ENCODE measurements around the gene PCBP3.
A peak's percentile ranks its signal among the peaks of the same experiment; 100 is the strongest.

Gene PCBP3

DNA sequence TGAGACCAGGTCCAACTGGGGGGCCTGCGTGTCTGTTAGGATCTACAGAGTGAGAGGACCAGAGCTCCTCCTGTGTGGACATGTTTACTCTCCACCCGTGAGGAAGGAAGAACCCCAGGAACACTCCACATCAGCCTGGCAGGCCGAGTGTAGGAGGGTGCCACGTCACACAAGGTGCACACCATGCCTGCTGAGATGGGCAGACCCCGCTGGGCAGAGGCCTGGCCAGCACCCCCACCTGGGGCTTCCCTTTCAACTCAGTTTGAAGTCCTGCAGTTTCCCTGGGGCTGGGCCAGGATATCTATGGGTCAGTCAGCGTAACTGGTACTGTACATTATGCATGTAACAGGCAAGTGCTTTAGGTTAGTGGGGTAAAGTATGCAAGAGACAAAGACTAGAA, 30.1 kb upstream of the PCBP3 start:
- no peak for ATAC-seq (ENCODE audit: insufficient read depth, low read depth)
- H3K9me3 ChIP-seq (ENCODE audit: insufficient read depth, low read length, severe bottlenecking) = no peaks in the 10 kb centered on the region
- no peak overlapping the region for H3K4me2 ChIP-seq (ENCODE audit: insufficient read depth, low read length)
- DNase-seq = no peak
- H3K36me3 ChIP-seq (ENCODE audit: insufficient read depth, low read length) = no peaks in the 10 kb centered on the region
- H3K4me1 ChIP-seq (ENCODE audit: insufficient read depth, low read length) = peaks cover 40% of the 10 kb centered on the region
- no peaks in the 10 kb centered on the region for H3K27me3 ChIP-seq (ENCODE audit: insufficient read depth, low read length, poor library complexity)
- peak overlapping the region; percentile 42; the same call in 1 of the 2 replicates for H3K27ac ChIP-seq (ENCODE audit: low read length)
- H4K20me1 ChIP-seq (ENCODE audit: insufficient read depth, low read length) = no peaks in the 10 kb centered on the region
- H3K79me2 ChIP-seq (ENCODE audit: insufficient read depth, low read length) = no peaks in the 10 kb centered on the region
- no peak overlapping the region for H3K4me3 ChIP-seq (ENCODE audit: low read depth in 1 of 2, low read length in 2 of 2)
- TF ChIP-seq EZH2 (IDR thresholded peaks at IDR 0.05; ENCODE audit: borderline replicate concordance, low read depth, low read length, severe bottlenecking) = no peak
- TF ChIP-seq, protein P1, sequence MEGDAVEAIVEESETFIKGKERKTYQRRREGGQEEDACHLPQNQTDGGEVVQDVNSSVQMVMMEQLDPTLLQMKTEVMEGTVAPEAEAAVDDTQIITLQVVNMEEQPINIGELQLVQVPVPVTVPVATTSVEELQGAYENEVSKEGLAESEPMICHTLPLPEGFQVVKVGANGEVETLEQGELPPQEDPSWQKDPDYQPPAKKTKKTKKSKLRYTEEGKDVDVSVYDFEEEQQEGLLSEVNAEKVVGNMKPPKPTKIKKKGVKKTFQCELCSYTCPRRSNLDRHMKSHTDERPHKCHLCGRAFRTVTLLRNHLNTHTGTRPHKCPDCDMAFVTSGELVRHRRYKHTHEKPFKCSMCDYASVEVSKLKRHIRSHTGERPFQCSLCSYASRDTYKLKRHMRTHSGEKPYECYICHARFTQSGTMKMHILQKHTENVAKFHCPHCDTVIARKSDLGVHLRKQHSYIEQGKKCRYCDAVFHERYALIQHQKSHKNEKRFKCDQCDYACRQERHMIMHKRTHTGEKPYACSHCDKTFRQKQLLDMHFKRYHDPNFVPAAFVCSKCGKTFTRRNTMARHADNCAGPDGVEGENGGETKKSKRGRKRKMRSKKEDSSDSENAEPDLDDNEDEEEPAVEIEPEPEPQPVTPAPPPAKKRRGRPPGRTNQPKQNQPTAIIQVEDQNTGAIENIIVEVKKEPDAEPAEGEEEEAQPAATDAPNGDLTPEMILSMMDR (IDR thresholded peaks at IDR 0.05; ENCODE audit: borderline replicate concordance, extremely low read depth, low read length, poor library complexity, severe bottlenecking) = no peak
- H2AFZ ChIP-seq (ENCODE audit: low read depth, low read length) = no peak overlapping the region
- H3K9ac ChIP-seq (ENCODE audit: low read depth, low read length) = no peak overlapping the region

DNA sequence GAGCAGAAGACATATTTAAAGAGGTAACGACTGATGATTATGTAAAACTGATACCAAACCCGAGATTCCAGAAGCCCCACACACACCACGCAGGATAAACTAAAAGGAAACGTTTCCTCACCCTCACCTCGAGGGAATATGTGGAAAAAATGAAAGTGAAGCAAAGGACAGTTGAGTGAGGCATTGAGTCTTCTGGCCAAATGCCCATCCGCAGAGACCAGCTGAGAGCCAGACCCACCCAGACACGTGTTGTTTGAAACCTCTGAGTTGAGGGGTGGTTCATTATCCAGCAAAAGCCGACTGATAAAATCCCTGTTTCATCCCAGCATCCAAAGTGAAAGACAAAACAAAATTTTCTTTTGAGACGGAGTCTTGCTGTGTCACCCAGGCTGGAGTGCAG, 29.6 kb upstream of the PCBP3 start:
- DNase-seq (no peak), ATAC-seq (ENCODE audit: insufficient read depth, low read depth) (no peak)
- no peak overlapping the region for H3K4me3 ChIP-seq (ENCODE audit: low read depth in 1 of 2, low read length in 2 of 2)
- H3K27ac ChIP-seq (ENCODE audit: low read length) = peak overlapping the region; percentile 42
- no peak overlapping the region for H3K4me2 ChIP-seq (ENCODE audit: insufficient read depth, low read length)
- H3K9ac ChIP-seq (ENCODE audit: low read depth, low read length) = no peak overlapping the region
- H4K20me1 ChIP-seq (ENCODE audit: insufficient read depth, low read length) = no peaks in the 10 kb centered on the region
- H3K9me3 ChIP-seq (ENCODE audit: insufficient read depth, low read length, severe bottlenecking) = no peaks in the 10 kb centered on the region
- no peaks in the 10 kb centered on the region for H3K36me3 ChIP-seq (ENCODE audit: insufficient read depth, low read length)
- H2AFZ ChIP-seq (ENCODE audit: low read depth, low read length) = no peak overlapping the region
- no peaks in the 10 kb centered on the region for H3K79me2 ChIP-seq (ENCODE audit: insufficient read depth, low read length)
- TF ChIP-seq, protein P1 (IDR thresholded peaks at IDR 0.05; ENCODE audit: borderline replicate concordance, extremely low read depth, low read length, poor library complexity, severe bottlenecking) = no peak
- TF ChIP-seq EZH2 (IDR thresholded peaks at IDR 0.05; ENCODE audit: borderline replicate concordance, low read depth, low read length, severe bottlenecking) = no peak
- peaks cover 40% of the 10 kb centered on the region for H3K4me1 ChIP-seq (ENCODE audit: insufficient read depth, low read length)
- H3K27me3 ChIP-seq (ENCODE audit: insufficient read depth, low read length, poor library complexity) = no peaks in the 10 kb centered on the region

GRCh38 chr21:45615145-45615711, 28.3 kb upstream of the PCBP3 start:
- no peaks in the 10 kb centered on the region for H3K27me3 ChIP-seq (ENCODE audit: insufficient read depth, low read length, poor library complexity)
- DNase-seq (peak; percentile 91), ATAC-seq (ENCODE audit: insufficient read depth, low read depth) (peak; percentile 88)

More at GRCh38 chr21:45615145-45615711, 28.3 kb upstream of the PCBP3 start:
- Histone ChIP-seq H3K4me3 (ENCODE audit: low read depth in 1 of 2, low read length in 2 of 2) (peak overlapping the region in 1 of 2 experiments; percentile 44; a peak in 2 of 4 replicates), H4K20me1 (ENCODE audit: insufficient read depth, low read length) (no peaks in the 10 kb centered on the region), H3K27ac (ENCODE audit: low read length) (peak overlapping the region; percentile 83), H3K4me2 (ENCODE audit: insufficient read depth, low read length) (peak overlapping the region; percentile 65), H3K4me1 (ENCODE audit: insufficient read depth, low read length) (peaks cover 40% of the 10 kb centered on the region), H3K36me3 (ENCODE audit: insufficient read depth, low read length) (no peaks in the 10 kb centered on the region), H2AFZ (ENCODE audit: low read depth, low read length) (peak overlapping the region; percentile 31), H3K79me2 (ENCODE audit: insufficient read depth, low read length) (no peaks in the 10 kb centered on the region), H3K9me3 (ENCODE audit: insufficient read depth, low read length, severe bottlenecking) (no peaks in the 10 kb centered on the region), H3K9ac (ENCODE audit: low read depth, low read length) (peak overlapping the region; percentile 39)
- TF ChIP-seq, protein P1 (IDR thresholded peaks at IDR 0.05; ENCODE audit: borderline replicate concordance, extremely low read depth, low read length, poor library complexity, severe bottlenecking) = peak; percentile 41
- TF ChIP-seq EZH2 (IDR thresholded peaks at IDR 0.05; ENCODE audit: borderline replicate concordance, low read depth, low read length, severe bottlenecking) = no peak
